Vagina (tissue), 2 donors: ENCODE data around the gene PRPF40B.

Source experiments
- POLR2A ChIP-seq, 2 donors: fragments of 450-650 bp; IDR thresholded peaks; one replicate each; pipeline ENCODE4 v1.6.1; 2017; ENCODE audit warnings: antibody characterized with exemption in 2 of 2, mild to moderate bottlenecking in 2 of 2, moderate library complexity in 2 of 2
- POLR2AphosphoS5 ChIP-seq, 2 donors: sonication (generic); formaldehyde crosslinking; IDR thresholded peaks; one replicate each; pipeline ENCODE4 v1.9.0; 2017; ENCODE audit warnings: antibody characterized with exemption in 2 of 2, mild to moderate bottlenecking in 2 of 2, low read depth in 1 of 2; ENCODE audit not compliant: insufficient read depth in 1 of 2
- TF ChIP-seq, protein P1 (sequence below), 3 experiments: fragments of 450-650 bp in 2 of 3; fragments of 200-600 bp in 1 of 3; sonication (generic) in 1 of 3; IDR thresholded peaks; one replicate each; pipeline ENCODE4 v1.5.1; 2017 to 2019; ENCODE audit warnings: antibody characterized with exemption in 3 of 3, mild to moderate bottlenecking in 2 of 3, moderate library complexity in 2 of 3

DNA sequence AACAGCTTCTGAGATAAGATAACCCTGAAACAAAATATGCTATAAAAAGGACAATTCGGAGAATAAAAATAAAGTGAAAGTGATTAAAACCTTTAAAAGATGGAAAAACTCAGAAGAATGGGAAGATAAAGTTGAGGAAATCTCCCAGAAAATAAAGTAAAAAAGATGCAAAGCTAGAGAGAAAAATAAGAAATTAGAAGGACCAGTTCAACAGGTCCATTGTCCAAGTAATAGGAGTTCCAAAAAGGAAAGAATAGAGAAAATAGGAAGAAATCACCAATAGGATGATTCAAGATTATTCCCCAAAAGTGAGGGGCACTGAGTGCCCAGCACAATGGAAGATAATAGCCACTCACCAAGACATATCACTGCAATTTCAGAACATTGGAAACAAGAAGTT is 4.8 kb upstream of the PRPF40B start:
- TF ChIP-seq, protein P1, sequence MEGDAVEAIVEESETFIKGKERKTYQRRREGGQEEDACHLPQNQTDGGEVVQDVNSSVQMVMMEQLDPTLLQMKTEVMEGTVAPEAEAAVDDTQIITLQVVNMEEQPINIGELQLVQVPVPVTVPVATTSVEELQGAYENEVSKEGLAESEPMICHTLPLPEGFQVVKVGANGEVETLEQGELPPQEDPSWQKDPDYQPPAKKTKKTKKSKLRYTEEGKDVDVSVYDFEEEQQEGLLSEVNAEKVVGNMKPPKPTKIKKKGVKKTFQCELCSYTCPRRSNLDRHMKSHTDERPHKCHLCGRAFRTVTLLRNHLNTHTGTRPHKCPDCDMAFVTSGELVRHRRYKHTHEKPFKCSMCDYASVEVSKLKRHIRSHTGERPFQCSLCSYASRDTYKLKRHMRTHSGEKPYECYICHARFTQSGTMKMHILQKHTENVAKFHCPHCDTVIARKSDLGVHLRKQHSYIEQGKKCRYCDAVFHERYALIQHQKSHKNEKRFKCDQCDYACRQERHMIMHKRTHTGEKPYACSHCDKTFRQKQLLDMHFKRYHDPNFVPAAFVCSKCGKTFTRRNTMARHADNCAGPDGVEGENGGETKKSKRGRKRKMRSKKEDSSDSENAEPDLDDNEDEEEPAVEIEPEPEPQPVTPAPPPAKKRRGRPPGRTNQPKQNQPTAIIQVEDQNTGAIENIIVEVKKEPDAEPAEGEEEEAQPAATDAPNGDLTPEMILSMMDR (IDR thresholded peaks at IDR 0.05) = no peak
- no peak for TF ChIP-seq POLR2AphosphoS5 (IDR thresholded peaks at IDR 0.05; ENCODE audit: insufficient read depth in 1 of 2, low read depth in 1 of 2)
- no peak for TF ChIP-seq POLR2A (IDR thresholded peaks at IDR 0.05)
